Subcutaneous adipose tissue (tissue), 4 donors: ENCODE measurements around the gene ITGA6. TPM values are rescaled to one million over a fixed set of nuclear protein-coding genes. Genes with fewer than 3 reads are reported as not detected.

ENCODE experiments used
- CTCF ChIP-seq: fragments of 450-650 bp; IDR thresholded peaks from one replicate; pipeline ENCODE4 v1.5.1; 2016; ENCODE audit warnings: low read depth, mild to moderate bottlenecking, control low read depth, antibody characterized with exemption, moderate library complexity
- total RNA-seq, 4 donors: library from RNA; depleted of rRNA; stranded (reverse); fragments of >200 nt; gene quantifications; one replicate each; pipeline ENCODE4 v1.1.0, GENCODE V29; 2016

ITGA6 gene
- total RNA-seq, 4 donors from 2014 or later, result 43.7 to 133 (median 78.9) TPM

- TF ChIP-seq CTCF, result no peak
Measured at GRCh38 chr2:172404824-172405223, 22.6 kb upstream of the ITGA6 start.

DNA sequence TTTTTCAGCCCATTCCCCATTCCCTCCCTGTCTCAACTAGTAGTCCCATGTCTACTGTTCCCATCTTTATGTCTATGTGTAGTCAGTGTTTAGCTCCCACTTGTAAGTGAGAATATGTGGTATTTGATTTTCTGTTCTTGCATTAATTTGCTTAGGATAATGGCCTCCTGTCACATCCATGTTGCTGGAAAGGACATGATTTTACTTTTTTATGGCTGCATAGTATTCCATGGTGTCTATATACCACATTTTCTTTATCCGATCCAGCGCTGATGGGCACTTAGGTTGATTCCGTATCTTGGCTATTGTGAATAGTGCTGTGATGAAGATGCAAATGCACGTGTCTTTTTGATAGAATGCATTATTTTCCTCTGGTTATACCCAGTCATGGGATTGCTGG, 21.7 kb upstream of the ITGA6 start:
- TF ChIP-seq CTCF, result no peak

DNA sequence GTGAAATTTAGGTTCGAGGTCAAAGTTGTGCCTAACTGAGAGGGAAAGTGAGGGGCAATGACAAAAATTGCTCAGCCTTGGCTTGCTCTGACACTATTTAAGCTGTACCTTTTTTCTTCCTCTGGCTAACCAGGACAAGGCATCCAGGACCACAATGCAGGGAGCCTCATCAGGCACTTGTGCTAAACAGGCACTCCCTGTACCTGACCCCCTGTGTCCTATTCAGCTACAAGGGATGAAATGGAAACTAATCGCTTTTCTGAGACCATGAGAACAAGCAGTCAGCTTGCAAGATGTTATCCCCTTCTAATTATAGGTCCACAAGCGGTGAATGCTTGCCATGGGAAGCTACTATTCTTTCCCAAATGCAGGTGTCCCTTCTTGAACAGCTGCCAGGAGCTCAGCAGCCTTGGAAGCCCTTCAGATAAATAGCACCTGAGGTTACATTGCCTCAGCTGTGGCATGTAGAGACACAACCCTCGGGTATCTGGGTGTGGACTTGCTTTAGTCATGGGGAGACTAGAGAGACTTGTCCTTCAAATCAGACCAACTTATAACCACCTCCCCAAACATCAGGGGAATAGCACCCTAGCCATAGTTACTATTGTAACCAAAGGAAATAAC, 19.1 kb upstream of the ITGA6 start:
- TF ChIP-seq CTCF, result no peak

GRCh38 chr2:172409042-172409441, 18.3 kb upstream of the ITGA6 start:
- no peak for TF ChIP-seq CTCF

DNA sequence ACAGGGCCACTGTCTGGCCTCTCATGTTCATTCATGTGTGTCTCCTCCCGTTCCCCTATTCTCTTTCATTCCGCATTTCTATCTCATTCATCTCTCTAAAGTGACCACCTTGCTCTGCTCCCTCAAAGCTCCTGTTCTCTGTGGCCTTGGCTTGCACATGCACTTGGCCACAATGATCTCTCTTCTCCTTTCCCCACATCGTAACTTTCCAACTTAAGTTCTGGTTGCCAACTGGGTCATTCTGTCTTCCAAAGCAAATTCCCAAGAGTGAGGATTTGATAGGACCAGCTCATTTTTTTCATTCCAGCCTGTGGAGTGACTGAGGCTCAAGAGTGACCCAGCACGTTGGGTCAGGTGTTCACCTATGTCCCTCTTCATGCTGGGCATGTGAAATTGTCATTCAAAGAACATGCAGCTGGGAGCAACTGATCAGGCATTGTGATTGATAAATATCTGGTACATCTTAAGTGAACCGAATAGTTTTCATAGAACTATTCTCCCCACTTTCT, 14.3 kb upstream of the ITGA6 start:
- no peak for TF ChIP-seq CTCF

GRCh38 chr2:172415157-172415864, 12.1 kb upstream of the ITGA6 start:
- no peak for TF ChIP-seq CTCF

GRCh38 chr2:172415865-172416183, 11.6 kb upstream of the ITGA6 start:
- TF ChIP-seq CTCF, result no peak
